ENCODE measurements around the gene POLDIP2. TPM values are rescaled to one million over a fixed set of nuclear protein-coding genes. Genes with fewer than 3 reads are reported as not detected.
A peak's percentile ranks its signal among the peaks of the same experiment; 100 is the strongest.

The POLDIP2 gene
- total and polyA plus RNA-seq, 2 donors (not counting 1 experiment from before 2014, with no cell fraction given), result 30.2 to 35.7 TPM

- H3K27me3 Mint-ChIP-seq, result no peaks in the 10 kb centered on the region
- Histone ChIP-seq H3K4me1 (ENCODE audit: control insufficient read depth in 2 of 2, insufficient read depth in 2 of 2, low read length in 2 of 2) (peaks cover 14 to 23% of the 10 kb centered on the region in 2 donors), H4K20me1 (ENCODE audit: control insufficient read depth, insufficient read depth, low read length, poor library complexity, severe bottlenecking) (peaks cover 11% of the 10 kb centered on the region), H3K79me2 (ENCODE audit: control insufficient read depth, insufficient read depth, low read length) (no peaks in the 10 kb centered on the region), H3K4me2 (replicated peaks; ENCODE audit: low read depth, low read length, poor library complexity, severe bottlenecking) (no peak overlapping the region), H3K9me3 (ENCODE audit: control extremely low read depth in 1 of 3, control insufficient read depth in 2 of 3, insufficient read depth in 1 of 3, low read length in 2 of 3) (no peaks in the 10 kb centered on the region), H3K27me3 (replicated peaks in 1 of 4; ENCODE audit: control extremely low read depth in 1 of 4, control insufficient read depth in 3 of 4, insufficient read depth in 4 of 4, low read length in 3 of 4) (no peaks in the 10 kb centered on the region), H3K4me3 (ENCODE audit: control extremely low read depth in 1 of 5, extremely low read depth in 1 of 5, insufficient read depth in 1 of 5, low read depth in 2 of 5, low read length in 4 of 5) (no peak overlapping the region), H3K27ac (ENCODE audit: low read length in 2 of 2) (no peak overlapping the region), H3K9ac (ENCODE audit: low read length) (no peak overlapping the region), H2AFZ (ENCODE audit: insufficient read depth, low read depth, low read length, poor library complexity, severe bottlenecking) (no peak overlapping the region), H3K36me3 (replicated peaks in 1 of 2; ENCODE audit: control extremely low read depth in 1 of 2, control insufficient read depth in 1 of 2, extremely low read depth in 1 of 2, insufficient read depth in 2 of 2, low read length in 1 of 2) (peaks cover 0 to 19% of the 10 kb centered on the region in 2 experiments)
- POLR2A ChIA-PET, result interaction anchor here (1.5 to 1.6 kb wide), 2 partner anchors 11 to 33 kb away, joined by 5 to 8 read pairs; partner anchors contain the start of genes IFT20, POLDIP2 and TNFAIP1
- H3K4me3 Mint-ChIP-seq, result no peak overlapping the region
- CTCF ChIA-PET, result no interaction called here
- peaks cover 19% of the 10 kb centered on the region for H3K4me1 Mint-ChIP-seq
- DNase-seq, result no peak
- no peaks in the 10 kb centered on the region for H3K9me3 Mint-ChIP-seq (ENCODE audit: insufficient read depth)
- TF ChIP-seq EZH2 (IDR thresholded peaks at IDR 0.05; ENCODE audit: borderline replicate concordance, insufficient read depth, low read depth, low read length, poor library complexity, severe bottlenecking) (no peak), CTCF (IDR thresholded peaks at IDR 0.05) (no peak)
- H3K27ac Mint-ChIP-seq, result peak overlapping the region; percentile 10
- WGBS (ENCODE audit: insufficient coverage), result 94% methylated on average over 5 of the region's 5 CpGs
- ATAC-seq (ENCODE audit: low read depth), result no peak
- intact Hi-C loops (cut with micrococcal nuclease), result no loop called here
These were observed 11.0 kb upstream of the POLDIP2 start for GRCh38 chr17:28368306-28368831.

GRCh38 chr17:28367641-28368305 lies 10.4 kb upstream of the POLDIP2 start:
- Histone ChIP-seq H3K27me3 (replicated peaks in 1 of 4; ENCODE audit: control extremely low read depth in 1 of 4, control insufficient read depth in 3 of 4, insufficient read depth in 4 of 4, low read length in 3 of 4) (no peaks in the 10 kb centered on the region), H3K4me1 (ENCODE audit: control insufficient read depth in 2 of 2, insufficient read depth in 2 of 2, low read length in 2 of 2) (peaks cover 9 to 17% of the 10 kb centered on the region in 2 donors), H3K9ac (ENCODE audit: low read length) (no peak overlapping the region), H4K20me1 (ENCODE audit: control insufficient read depth, insufficient read depth, low read length, poor library complexity, severe bottlenecking) (peaks cover 5% of the 10 kb centered on the region), H3K27ac (ENCODE audit: low read length in 2 of 2) (no peak overlapping the region), H3K36me3 (replicated peaks in 1 of 2; ENCODE audit: control extremely low read depth in 1 of 2, control insufficient read depth in 1 of 2, extremely low read depth in 1 of 2, insufficient read depth in 2 of 2, low read length in 1 of 2) (peaks cover 0 to 21% of the 10 kb centered on the region in 2 experiments), H3K9me3 (ENCODE audit: control extremely low read depth in 1 of 3, control insufficient read depth in 2 of 3, insufficient read depth in 1 of 3, low read length in 2 of 3) (no peaks in the 10 kb centered on the region), H3K4me2 (replicated peaks; ENCODE audit: low read depth, low read length, poor library complexity, severe bottlenecking) (no peak overlapping the region), H2AFZ (ENCODE audit: insufficient read depth, low read depth, low read length, poor library complexity, severe bottlenecking) (no peak overlapping the region), H3K79me2 (ENCODE audit: control insufficient read depth, insufficient read depth, low read length) (no peaks in the 10 kb centered on the region), H3K4me3 (ENCODE audit: control extremely low read depth in 1 of 5, extremely low read depth in 1 of 5, insufficient read depth in 1 of 5, low read depth in 2 of 5, low read length in 4 of 5) (no peak overlapping the region)
- intact Hi-C loops (cut with micrococcal nuclease), result no loop called here
- POLR2A ChIA-PET, result interaction anchor here (1.5 to 1.6 kb wide), 2 partner anchors 10 to 32 kb away, joined by 5 to 8 read pairs; partner anchors contain the start of genes IFT20, POLDIP2 and TNFAIP1
- no peak for TF ChIP-seq EZH2 (IDR thresholded peaks at IDR 0.05; ENCODE audit: borderline replicate concordance, insufficient read depth, low read depth, low read length, poor library complexity, severe bottlenecking)
- no peak for TF ChIP-seq CTCF (IDR thresholded peaks at IDR 0.05)
- Mint-ChIP-seq H3K4me1 (peaks cover 13% of the 10 kb centered on the region), H3K27me3 (no peaks in the 10 kb centered on the region), H3K9me3 (ENCODE audit: insufficient read depth) (no peaks in the 10 kb centered on the region), H3K27ac (peak overlapping the region; percentile 10), H3K4me3 (no peak overlapping the region)
- no peak for ATAC-seq (ENCODE audit: low read depth)
- CTCF ChIA-PET, result interaction anchor here (1.2 kb wide), 1 partner anchor 134 kb away, joined by 3 read pairs; no protein-coding TSS in a partner anchor
- 93% methylated on average over 19 of the region's 21 CpGs for WGBS (ENCODE audit: insufficient coverage)
- DNase-seq, result no peak
